HG03442 (cell line): ENCODE measurements around the gene SCT.

Experiments used
- ATAC-seq: cut with Tn5 transposase; IDR thresholded peaks from one replicate; pipeline ENCODE4 v1.9.1; 2021; ENCODE audit warnings: mild to moderate bottlenecking, moderate library complexity; ENCODE audit not compliant: unreplicated experiment

SCT gene

DNA sequence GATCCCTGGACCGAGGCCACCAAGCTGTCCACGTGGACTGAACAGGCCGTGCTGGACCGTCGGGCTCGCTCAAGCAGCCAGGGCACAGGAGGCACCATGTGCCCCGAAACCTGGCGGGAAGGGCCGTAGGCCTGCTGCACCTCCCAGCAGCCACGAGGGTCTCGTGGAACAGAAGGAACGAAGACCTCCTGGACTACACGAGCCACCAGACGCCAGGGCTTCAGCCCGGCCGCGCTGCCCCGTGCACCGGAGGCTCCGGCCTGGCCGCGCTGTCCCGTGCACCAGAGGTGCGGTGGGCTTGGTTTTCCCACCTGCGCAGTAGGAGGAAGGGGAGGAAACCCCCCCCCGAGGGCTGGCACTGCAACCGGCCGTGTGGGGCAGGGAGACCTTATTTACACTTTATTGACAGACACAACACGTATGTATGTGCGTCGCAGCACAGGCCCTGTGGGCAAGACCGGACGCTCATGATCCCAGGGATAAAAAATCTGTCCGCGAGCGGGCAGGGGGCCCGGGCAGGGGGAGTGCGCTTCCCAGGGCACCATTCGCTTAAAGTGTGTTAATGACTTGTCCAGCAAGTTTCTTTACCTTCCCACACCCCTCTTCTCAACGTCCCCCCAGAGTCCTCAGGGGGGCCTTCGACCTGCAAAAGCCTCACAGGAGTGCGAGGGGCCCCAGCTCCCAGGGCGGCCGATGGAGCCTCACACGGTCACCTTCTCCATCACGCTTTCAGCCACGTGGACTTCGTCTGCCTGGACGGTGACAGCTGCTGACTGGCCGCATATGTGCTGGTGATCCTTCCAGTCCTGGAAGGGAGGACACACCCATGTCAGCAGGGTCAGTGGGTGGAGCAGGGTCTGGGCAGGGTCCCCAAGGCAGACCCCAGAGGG lies 17.1 kb upstream of the SCT start:
- no peak for ATAC-seq

DNA sequence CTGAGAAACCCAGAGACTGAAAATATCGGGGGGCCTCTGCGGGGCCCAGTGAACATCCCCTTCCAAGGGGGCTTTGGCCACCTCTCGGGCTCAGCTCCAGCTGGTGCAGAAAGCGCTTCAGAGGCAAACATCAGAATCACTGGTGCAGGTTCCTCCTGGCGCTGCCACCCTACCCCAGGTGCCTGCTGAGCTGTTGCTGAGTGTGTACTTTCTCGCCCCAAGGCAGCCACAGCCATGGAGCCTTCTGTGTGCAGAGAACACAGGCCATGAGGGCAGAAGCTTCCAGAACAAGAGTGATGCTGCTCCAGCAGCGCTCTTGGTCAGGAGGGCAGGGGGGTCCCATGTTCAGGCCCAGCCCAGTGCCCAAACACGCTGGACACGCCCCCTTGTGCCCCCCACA lies 16.4 kb upstream of the SCT start:
- no peak for ATAC-seq

DNA sequence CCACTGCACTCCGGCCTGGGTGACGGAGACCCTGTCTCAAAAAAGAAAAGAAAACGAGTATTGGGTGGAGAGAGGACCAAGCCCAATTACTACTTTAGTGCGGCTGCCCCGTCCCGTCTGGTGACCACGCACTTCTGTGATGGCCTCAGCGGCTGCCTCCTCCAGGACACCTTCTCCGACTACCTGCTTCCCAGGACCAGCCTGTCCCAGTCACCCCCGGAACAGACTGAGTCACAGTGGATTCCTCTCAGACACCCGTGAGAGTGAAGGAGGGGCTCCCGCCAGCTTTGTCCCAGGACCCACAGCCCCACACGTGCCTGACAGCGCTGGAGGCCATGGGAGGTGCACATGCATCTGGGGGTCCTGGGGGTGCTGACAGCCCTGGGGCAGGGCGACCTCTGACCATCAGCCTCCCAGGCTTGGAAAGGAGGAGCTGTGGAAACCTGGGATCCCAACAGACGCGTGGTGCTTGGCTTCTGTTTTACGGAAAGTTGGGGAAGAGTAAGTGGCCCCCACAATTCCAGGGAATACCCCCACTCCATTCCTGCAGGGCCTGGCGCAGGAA lies 14.9 kb upstream of the SCT start:
- no peak for ATAC-seq

DNA sequence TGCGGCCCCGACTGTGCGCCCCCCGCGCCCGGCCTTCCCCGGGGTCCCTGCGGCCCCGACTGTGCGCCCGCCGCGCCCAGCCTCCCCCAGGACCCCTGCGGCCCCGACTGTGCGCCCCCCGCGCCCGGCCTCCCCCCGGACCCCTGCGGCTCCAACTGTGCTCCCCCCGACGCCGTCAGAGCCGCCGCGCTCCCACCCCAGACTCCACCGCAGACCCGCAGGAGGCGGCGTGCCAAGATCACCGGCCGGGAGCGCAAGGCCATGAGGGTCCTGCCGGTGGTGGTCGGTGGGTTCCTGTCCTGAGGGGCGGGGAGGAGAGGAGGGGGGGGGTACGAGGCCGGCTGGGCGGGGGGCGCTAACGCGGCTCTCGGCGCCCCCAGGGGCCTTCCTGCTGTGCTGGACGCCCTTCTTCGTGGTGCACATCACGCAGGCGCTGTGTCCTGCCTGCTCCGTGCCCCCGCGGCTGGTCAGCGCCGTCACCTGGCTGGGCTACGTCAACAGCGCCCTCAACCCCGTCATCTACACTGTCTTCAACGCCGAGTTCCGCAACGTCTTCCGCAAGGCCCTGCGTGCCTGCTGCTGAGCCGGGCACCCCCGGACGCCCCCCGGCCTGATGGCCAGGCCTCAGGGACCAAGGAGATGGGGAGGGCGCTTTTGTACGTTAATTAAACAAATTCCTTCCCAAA lies 13.2 kb upstream of the SCT start:
- no peak for ATAC-seq

DNA sequence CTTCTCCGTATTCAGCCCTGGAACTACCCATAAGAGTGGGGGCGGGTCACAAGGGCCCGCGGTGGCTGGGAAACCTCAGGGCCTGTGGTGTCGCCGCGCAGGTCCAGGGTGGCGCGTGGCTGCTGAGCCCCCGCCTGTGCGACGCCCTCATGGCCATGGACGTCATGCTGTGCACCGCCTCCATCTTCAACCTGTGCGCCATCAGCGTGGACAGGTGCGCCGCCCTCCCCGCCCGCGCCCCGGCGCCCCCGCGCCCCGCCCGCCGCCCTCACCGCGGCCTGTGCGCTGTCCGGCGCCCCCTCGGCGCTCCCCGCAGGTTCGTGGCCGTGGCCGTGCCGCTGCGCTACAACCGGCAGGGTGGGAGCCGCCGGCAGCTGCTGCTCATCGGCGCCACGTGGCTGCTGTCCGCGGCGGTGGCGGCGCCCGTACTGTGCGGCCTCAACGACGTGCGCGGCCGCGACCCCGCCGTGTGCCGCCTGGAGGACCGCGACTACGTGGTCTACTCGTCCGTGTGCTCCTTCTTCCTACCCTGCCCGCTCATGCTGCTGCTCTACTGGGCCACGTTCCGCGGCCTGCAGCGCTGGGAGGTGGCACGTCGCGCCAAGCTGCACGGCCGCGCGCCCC lies 12.5 kb upstream of the SCT start:
- ATAC-seq: no peak

DNA sequence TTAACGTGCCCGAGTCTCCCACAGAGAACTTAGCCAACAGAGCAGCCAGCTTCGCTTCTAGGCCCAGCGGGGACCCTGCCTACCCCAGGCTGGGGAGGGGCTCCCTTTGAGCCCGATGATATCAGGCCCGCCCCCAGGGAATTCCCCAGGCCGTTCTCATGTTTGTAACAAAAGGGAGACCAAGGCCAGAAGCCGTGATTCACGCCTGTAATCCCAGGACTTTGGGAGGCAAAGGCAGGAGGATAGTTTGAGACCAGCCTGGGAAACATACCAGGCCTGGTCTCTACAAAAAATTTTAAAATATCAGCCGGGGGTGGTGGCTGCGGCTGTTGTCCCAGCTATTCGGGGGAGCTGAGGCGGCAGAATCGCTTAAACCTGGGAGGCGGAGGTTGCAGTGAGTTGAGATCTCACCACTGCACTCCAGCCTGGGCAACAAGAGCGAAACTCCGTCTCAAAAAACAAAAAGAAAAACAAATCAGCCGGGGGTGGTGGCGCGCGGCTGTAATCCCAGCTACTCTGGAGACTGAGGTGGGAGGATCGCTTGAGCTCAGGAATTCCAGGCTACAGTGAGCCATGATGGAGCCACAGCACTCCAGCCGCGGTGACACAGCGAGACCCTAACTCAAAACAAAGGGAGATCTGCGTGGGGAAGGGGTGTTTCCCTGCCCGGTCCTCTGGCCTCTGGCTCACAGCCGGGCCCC lies 11.8 kb upstream of the SCT start:
- ATAC-seq: no peak

DNA sequence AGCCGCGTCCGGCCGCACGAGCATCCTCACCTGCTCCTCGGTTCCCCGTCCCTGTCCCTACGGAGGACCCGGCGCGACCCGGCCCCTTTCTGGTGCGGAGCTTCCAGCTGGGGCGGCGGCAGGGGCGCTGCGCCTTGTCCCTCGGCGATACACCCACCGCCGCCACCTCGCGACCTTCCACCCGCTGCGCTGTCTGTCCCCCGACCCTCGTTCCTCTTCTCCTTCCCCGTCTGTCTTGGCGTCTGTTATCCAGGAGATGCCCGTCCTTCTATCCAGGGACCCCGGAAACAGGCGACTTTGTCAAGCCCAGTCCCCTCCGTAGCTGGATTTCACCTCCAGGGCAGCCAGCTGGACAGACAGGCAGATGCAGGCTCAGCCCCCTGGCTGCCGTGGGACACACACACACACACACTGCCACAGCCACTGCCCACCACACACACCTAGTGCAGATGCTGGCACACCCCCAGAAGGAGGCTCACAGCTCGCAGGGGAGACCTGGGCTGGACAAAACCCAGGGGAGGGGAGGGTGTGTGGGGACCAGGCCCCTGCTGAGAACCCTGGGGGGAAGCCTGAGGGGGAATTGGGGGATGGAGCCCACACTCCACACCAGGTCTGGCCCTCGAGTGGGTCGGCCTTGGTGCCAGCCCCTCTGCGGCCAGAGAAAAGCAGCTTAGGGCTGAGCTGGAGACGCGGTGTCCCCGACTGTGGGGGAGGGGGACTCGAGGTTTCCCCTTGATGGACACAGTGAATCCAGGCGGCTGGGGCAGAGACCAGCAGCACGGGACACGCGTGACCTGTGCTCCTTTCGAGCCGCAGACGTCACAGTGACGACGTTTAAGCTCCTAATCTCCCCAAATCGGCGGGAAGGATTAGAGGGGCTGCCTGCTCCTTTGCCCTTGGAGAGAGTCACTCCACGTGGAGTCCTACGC lies 10.9 kb upstream of the SCT start:
- no peak for ATAC-seq

DNA sequence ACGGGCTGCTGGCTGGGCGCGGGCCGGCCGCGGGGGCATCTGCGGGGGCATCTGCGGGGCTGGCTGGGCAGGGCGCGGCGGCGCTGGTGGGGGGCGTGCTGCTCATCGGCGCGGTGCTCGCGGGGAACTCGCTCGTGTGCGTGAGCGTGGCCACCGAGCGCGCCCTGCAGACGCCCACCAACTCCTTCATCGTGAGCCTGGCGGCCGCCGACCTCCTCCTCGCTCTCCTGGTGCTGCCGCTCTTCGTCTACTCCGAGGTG lies 10.3 kb upstream of the SCT start:
- no peak for ATAC-seq

DNA sequence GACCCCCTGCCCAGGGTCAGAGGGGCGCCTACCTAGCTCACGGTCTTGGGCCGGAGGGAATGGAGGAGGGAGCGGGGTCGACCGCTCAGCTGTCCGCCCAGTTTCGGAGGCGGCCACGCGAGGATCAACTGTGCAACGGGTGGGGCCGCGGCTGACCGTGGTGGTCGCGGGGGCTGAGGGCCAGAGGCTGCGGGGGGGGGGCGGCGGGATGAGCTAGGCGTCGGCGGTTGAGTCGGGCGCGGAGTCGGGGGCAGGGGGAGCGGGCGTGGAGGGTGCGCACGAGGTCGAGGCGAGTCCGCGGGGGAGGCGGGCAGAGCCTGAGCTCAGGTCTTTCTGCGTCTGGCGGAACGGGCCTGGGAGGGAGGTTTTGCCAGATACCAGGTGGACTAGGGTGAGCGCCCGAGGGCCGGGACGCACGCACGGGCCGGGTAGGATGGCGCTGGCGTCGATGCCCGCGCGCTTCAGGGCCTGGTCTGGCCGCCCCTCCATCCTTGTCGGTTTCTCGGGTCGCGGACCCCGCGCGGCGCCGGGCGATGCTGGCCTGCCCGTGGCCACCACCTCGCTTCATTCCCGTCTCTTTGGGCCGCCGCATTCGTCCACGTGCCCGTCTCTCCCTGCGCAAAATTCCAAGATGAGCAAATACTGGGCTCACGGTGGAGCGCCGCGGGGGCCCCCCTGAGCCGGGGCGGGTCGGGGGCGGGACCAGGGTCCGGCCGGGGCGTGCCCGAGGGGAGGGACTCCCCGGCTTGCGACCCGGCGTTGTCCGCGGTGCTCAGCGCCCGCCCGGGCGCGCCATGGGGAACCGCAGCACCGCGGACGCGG lies 9.7 kb upstream of the SCT start, which contains the start of gene DRD4:
Gene DRD4, plus strand, starts transcription at position 759 of the 822 bp plus-strand sequence. Its CDS starts 36 bp downstream, at position 795.
- ATAC-seq: no peak

DNA sequence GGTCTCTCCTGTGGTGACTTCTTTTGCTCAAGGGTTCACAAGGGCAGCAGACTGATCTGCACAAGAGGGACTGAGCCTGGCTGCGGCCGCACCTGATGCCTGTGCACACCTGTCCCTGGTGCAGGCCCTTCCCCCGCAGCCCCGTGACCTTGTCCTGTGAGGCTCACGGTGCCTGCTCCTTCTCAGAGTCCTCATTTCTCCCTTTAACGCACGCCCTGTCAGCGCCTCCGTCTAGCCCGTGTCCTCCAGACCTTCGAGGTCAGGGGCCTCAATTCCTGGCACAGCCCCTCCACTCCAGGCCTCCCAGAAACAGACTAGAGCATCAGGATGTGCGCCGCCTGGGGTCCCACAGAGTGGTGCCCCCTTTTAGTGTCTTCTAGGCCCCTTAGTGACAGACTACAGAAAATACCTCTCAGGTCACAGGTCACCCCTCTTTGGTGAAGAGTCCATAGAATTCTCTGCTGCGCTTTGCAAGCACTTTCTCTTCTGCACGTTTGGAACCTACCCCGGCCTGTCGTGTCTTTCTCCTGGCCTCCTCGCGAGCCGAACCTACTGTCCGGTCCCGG lies 9.0 kb upstream of the SCT start:
- ATAC-seq: no peak

DNA sequence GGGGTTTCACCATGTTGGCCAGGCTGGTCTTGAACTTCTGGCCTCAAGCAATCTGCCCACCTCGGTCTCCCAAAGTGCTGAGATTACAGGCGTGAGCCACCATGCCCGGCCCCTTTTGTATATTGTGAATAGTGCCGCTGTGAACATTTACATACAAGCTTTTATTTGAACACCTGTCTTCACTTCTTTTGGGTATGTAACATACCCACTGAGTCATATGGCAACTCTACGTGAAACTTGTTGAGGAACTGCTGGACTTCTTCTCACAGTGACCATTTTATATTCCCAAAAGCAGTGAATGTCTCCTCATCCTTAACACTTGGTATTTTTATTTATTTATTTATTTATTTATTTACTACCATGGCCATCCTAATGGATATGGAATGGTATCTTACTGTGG lies 3.9 kb upstream of the SCT start:
- no peak for ATAC-seq

DNA sequence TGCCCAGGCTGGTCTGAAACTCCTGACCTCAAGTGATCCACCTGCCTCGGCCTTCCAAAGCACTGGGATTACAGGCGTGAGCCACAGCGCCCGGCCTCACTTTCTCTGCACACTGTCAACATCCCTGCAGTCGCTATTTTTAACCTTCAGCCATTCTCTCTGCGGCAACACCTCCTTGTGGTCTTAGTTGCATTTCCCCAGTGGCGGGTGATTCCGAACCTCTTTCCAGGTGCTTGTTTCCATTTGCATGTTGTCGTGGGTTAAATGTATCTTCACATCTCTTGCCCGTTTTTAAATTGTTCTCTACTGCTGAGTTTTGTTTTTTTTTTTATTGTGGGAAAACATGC lies 2.2 kb upstream of the SCT start:
- no peak for ATAC-seq

DNA sequence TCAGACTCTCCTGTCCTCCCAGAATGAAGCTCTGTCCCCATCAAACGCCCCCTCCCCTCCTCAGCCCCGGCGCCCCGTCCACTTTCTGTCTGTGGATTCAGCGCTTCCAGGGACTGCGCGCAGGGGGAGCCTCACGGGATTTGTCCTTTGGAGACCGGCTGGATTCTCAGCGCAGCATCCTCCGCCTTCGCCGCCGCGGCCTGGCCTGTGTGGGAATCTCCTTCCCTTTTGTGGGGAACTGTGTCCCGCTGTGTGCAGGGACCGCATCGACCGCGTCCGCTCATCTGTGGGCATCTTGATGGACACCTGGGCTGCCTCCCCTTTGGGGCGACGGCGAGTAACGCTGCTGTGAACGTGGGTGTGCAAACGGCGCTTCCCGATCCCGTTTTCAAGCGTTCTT lies 1.1 kb upstream of the SCT start:
- ATAC-seq: no peak

DNA sequence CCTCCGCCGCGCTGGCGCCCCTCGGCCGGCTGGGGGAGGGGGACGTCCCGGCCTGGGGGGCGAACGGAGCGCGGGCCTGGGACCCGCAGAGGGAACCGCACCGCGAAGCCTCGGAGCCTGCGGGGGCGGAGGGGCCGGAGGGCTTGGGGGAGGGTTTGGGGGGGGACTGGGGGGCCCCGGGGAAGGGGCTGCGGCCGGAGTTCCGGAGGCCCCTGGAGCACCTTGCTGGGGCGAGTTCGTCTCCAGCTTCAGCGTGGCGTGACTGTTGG lies 261 bp upstream of the SCT start:
- no peak for ATAC-seq

DNA sequence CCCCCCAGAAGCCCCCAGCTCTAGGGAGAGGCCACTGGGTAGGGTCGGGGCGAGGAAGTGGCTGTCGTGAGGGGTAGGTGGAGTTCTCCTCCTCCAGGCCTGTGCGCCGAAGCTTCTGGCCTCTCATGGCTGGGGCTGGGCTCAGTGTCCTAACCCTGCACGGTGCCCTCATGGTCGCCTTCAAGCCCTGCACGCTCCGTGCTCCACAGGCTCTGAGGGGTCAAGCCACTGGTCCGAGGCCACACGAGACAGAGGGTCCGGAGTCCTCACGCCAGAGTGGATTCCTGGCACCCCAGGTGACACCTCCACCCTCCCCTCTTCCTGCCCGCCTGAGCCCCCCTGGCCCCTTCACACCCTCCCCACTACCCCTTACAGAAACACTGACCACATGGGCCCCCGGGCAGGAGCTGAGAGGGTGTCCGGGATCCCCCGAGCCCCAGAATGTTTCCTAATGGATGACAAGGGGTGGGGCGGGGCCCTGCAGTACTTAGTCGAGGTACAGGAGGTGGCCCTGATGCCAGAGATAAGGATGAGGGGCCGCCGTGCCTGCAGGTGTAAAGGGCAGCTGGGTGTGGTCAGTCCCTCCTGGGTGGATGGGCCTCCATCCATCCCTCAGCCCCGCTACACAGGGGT lies 1.2 kb downstream of the SCT start:
- no peak for ATAC-seq

DNA sequence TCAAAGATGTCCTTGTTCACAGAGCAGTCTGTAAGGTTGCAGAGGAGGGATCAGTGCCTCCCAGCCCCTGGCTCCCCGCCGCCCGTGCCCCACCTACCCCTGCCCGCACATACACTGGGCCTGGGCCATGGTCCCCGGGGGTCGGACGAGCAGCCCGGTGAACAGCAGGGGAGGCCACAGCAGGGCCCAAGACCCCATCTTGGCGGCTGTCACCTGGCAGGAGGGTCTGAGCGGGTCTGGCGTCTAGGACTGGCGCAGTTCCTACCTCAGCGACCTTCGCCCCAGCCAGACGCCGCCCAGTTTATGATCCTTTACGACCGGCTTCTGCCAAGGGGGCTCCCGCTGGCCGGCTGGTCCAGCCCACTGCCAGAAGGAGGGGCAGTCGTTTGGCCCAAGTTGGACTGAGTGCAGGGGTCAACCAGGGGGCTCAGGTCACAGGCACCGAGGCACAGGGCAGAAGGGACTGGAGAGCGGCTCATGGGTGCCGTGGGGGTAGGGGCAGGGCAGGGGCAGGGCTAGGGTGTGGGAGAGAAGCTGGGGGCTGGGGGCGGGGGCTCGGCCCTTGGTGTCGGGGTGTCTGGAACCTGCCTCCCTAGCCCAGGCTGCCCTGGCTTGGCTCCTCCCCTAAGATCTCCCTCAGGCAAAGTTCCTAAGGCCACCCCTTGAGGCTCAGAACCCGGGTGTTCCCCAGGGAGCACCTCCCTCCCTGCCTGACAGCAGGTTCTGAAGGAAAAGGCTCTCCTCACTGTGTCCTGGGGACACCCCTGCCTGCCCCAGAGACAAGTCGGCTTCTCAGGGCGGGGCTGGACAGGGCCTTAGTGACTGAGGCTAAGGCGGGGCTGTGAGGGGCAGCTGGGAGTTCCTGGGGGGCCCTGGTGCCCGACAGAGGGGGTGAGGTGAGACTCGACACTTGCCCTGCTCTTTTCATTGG lies 2.0 kb downstream of the SCT start, which contains the start of gene CDHR5:
Gene CDHR5, minus strand, starts transcription at position 251 of the 931 bp plus-strand sequence. Its CDS starts 53 bp downstream, at position 198.
- no peak for ATAC-seq

DNA sequence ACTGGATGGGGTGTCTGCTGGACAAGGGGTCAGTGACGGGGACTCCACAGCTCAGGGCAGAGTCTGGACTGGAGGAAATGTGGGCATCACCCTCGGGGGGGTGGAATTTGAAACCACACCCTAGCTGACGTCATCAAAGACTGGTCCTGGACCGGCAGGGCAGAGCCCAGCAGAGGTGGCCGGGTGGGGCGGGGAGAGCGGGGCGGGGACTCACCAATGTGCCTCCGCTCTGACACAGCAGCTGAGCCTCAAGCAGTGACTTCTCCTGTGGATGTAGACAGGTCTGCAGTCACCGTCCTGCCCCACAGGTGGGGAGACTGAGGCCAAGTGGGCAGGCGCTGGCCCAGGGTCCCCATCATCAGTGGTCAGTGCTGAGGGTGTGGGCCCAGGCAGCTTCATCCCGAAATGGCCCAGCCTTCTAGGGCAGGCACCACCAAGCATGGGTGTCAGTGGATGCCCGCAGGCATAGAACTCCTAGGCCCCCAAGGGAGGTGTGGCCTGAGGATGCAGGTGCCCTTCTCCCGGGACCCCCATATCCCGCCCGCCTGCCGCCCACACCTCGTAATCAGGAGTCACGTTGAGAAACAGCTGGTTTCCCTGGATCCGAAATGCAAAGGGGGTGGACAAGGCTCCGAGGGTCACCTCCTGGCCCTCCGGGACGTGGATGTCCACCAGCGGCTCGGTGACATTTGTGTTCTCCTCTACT lies 2.8 kb downstream of the SCT start:
- ATAC-seq: no peak
